PC-9 (cell line): ENCODE measurements around the gene LSM12. TPM values are rescaled to one million over a fixed set of nuclear protein-coding genes. Genes with fewer than 3 reads are reported as not detected.

Experiments
- BruUV-seq: library from RNA; stranded (reverse); fragments of 400-500 nt; replicated peaks from 2 replicates; lab custom pipeline; 2021; lab: Mats Ljungman, UMichigan
- CTCF ChIA-PET: fragments of 300-600 bp; sonication (Branson Sonifier 250); formaldehyde crosslinking; loops from one replicate; lab custom pipeline; 2022; ENCODE audit warnings: antibody characterized with exemption; lab: Charles Lee
- POLR2A ChIA-PET: fragments of 300-600 bp; sonication (Branson Sonifier 250); formaldehyde crosslinking; loops from one replicate; lab custom pipeline; 2022; ENCODE audit warnings: antibody characterized with exemption; ENCODE audit not compliant: unreplicated experiment; lab: Charles Lee
- DNase-seq, 2 experiments: peaks; one replicate each; pipeline versions ENCODE4 v3.0.0 to v3.0.0-alpha.2; 2015 to 2022; ENCODE audit warnings: mixed read lengths in 1 of 2
- H2AFZ ChIP-seq: fragments of 200-600 bp; sonication (generic); 2 replicates; pipeline ENCODE4 v1.8.1; 2017; ENCODE audit warnings: antibody characterized with exemption
- H3F3A ChIP-seq: fragments of 200-600 bp; sonication (generic); 2 replicates; pipeline ENCODE4 v1.8.1; 2017; ENCODE audit warnings: antibody characterized with exemption, mild to moderate bottlenecking, low read depth; ENCODE audit not compliant: insufficient read depth
- H3K27ac ChIP-seq: fragments of 200-600 bp; sonication (generic); 2 replicates; pipeline ENCODE4 v1.6.1; 2016; ENCODE audit warnings: mixed run types
- H3K27me3 ChIP-seq: fragments of 200-600 bp; sonication (generic); 2 replicates; pipeline ENCODE4 v1.6.1; 2016; ENCODE audit warnings: low read depth, mixed run types; ENCODE audit not compliant: insufficient read depth
- H3K36me3 ChIP-seq: fragments of 200-600 bp; sonication (generic); 2 replicates; pipeline ENCODE4 v1.6.1; 2016; ENCODE audit warnings: low read depth, mixed run types
- H3K4me1 ChIP-seq: fragments of 200-600 bp; sonication (generic); replicated peaks from 2 replicates; pipeline ENCODE4 v1.6.1; 2016; ENCODE audit warnings: mixed run types; ENCODE audit not compliant: insufficient read depth
- H3K4me2 ChIP-seq: fragments of 200-600 bp; sonication (generic); 2 replicates; pipeline ENCODE4 v1.6.1; 2017; ENCODE audit warnings: mixed run types
- H3K4me3 ChIP-seq: fragments of 200-600 bp; sonication (generic); 2 replicates; pipeline ENCODE4 v1.6.1; 2016; ENCODE audit warnings: mixed run types
- H3K79me2 ChIP-seq: fragments of 200-600 bp; sonication (generic); 2 replicates; pipeline ENCODE4 v1.6.1; 2017; ENCODE audit warnings: low read depth, mixed run types
- H3K9me2 ChIP-seq: fragments of 200-600 bp; sonication (generic); 2 replicates; pipeline ENCODE4 v1.8.1; 2017; ENCODE audit warnings: mild to moderate bottlenecking; ENCODE audit not compliant: insufficient read depth
- H3K9me3 ChIP-seq: fragments of 200-600 bp; sonication (generic); 2 replicates; pipeline ENCODE4 v1.8.1; 2016; ENCODE audit warnings: low read depth; ENCODE audit not compliant: insufficient read depth
- H4K20me1 ChIP-seq: fragments of 200-600 bp; sonication (generic); 2 replicates; pipeline ENCODE4 v1.8.1; 2017; ENCODE audit not compliant: insufficient read depth
- EZH2 ChIP-seq: fragments of 200-600 bp; sonication (generic); IDR thresholded peaks from 2 replicates; pipeline ENCODE4 v1.8.0; 2017; ENCODE audit warnings: antibody characterized with exemption, low read depth
- intact Hi-C: fragments of 100-400 bp; cut with micrococcal nuclease; formaldehyde crosslinking; loops from one replicate; pipeline ENCODE4 v1.10.0; 2022; ENCODE audit not compliant: unreplicated experiment
- total RNA-seq: library from RNA; stranded (reverse); gene quantifications from 2 replicates; pipeline ENCODE4 v1.2.3, GENCODE V29; 2021
- TF ChIP-seq, protein P1 (sequence below): fragments of 200-600 bp; sonication (generic); conservative IDR thresholded peaks from 2 replicates; pipeline ENCODE4 v1.6.1; 2017; ENCODE audit warnings: mixed run types, antibody characterized with exemption, mild to moderate bottlenecking, moderate library complexity

The LSM12 gene
- total RNA-seq, 1 experiment from 2014 or later: 62.7 TPM

DNA sequence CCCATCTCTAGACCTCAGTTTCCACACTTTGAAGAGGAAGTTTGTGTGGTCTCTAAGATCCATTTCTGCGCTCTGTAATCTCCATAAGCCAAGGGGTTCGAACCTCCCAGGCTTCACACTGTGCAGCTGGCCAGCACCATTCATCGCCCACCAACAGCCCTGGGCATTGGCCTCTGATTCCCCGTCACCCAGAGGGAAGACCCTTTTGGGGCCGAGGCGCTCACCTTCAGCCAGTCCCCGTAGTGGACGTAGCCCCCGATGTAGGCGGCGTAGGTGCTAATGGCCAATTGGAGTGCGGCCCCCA is 52.4 kb downstream of the LSM12 start:
- POLR2A ChIA-PET: no interaction called here
- BruUV-seq: no TSS peak
- CTCF ChIA-PET: no interaction called here

DNA sequence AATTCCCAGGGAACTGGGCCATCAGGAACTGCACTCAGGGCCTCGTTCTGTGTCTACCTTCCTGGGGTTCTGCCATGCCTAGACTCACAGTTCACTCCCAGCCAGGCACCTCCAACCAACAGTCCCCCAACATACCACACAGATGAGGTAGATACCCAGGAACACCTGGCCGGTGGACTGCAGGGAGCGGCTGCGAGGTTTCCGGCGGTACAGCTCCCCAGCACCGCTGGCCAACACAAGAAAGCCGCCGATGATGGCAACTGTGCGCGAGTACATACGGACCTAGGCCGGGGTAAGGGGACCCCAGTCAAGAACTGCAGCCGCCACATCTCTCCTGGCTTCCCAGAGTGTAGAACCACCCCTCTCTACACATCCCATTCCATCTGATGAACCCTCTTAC is 53.6 kb downstream of the LSM12 start:
- Histone ChIP-seq H3K36me3 (no peaks in the 10 kb centered on the region), H3K9me3 (no peaks in the 10 kb centered on the region), H3K4me1 (no peaks in the 10 kb centered on the region; the same call in 1 of the 2 replicates), H4K20me1 (no peaks in the 10 kb centered on the region), H3K27me3 (no peaks in the 10 kb centered on the region), H3K4me2 (no peak overlapping the region), H3K27ac (no peak overlapping the region), H3K79me2 (peaks cover 11% of the 10 kb centered on the region), H3K4me3 (no peak overlapping the region), H3F3A (peaks cover 7% of the 10 kb centered on the region; the same call in 1 of the 2 replicates), H2AFZ (no peak overlapping the region), H3K9me2 (no peaks in the 10 kb centered on the region)
- POLR2A ChIA-PET: no interaction called here
- CTCF ChIA-PET: no interaction called here
- intact Hi-C loops: no loop called here
- DNase-seq: no peak
- TF ChIP-seq EZH2: no peak
- TF ChIP-seq, protein P1, sequence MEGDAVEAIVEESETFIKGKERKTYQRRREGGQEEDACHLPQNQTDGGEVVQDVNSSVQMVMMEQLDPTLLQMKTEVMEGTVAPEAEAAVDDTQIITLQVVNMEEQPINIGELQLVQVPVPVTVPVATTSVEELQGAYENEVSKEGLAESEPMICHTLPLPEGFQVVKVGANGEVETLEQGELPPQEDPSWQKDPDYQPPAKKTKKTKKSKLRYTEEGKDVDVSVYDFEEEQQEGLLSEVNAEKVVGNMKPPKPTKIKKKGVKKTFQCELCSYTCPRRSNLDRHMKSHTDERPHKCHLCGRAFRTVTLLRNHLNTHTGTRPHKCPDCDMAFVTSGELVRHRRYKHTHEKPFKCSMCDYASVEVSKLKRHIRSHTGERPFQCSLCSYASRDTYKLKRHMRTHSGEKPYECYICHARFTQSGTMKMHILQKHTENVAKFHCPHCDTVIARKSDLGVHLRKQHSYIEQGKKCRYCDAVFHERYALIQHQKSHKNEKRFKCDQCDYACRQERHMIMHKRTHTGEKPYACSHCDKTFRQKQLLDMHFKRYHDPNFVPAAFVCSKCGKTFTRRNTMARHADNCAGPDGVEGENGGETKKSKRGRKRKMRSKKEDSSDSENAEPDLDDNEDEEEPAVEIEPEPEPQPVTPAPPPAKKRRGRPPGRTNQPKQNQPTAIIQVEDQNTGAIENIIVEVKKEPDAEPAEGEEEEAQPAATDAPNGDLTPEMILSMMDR: no peak
- BruUV-seq: no TSS peak

More for the DNA sequence above, 52.4 kb downstream of the LSM12 start:
- peak overlapping the region; percentile 94 for H3K4me3 ChIP-seq
- H4K20me1 ChIP-seq: no peaks in the 10 kb centered on the region
- H3K27me3 ChIP-seq: no peaks in the 10 kb centered on the region
- H3K4me2 ChIP-seq: peak overlapping the region; percentile 99
- no peaks in the 10 kb centered on the region for H3K9me2 ChIP-seq
- intact Hi-C loops: no loop called here
- H2AFZ ChIP-seq: peak overlapping the region; percentile 94
- no peaks in the 10 kb centered on the region for H3K36me3 ChIP-seq
- no peaks in the 10 kb centered on the region for H3K9me3 ChIP-seq
- DNase-seq: peak in 1 of 2 experiments; percentile 12
- peaks cover 7% of the 10 kb centered on the region; the same call in 1 of the 2 replicates for H3F3A ChIP-seq
- H3K4me1 ChIP-seq: no peaks in the 10 kb centered on the region; the same call in 1 of the 2 replicates
- H3K79me2 ChIP-seq: peaks cover 11% of the 10 kb centered on the region
- H3K27ac ChIP-seq: no peak overlapping the region
- TF ChIP-seq, protein P1: no peak
- no peak for TF ChIP-seq EZH2

- no peaks in the 10 kb centered on the region for H3K27me3 ChIP-seq
- no peak overlapping the region for H3K4me3 ChIP-seq
- BruUV-seq: no TSS peak
- peaks cover 11% of the 10 kb centered on the region for H3K79me2 ChIP-seq
- H3K4me2 ChIP-seq: no peak overlapping the region
- no peak for DNase-seq
- H3K9me3 ChIP-seq: no peaks in the 10 kb centered on the region
- H3K4me1 ChIP-seq: no peaks in the 10 kb centered on the region; the same call in 1 of the 2 replicates
- POLR2A ChIA-PET: no interaction called here
- CTCF ChIA-PET: no interaction called here
- H4K20me1 ChIP-seq: no peaks in the 10 kb centered on the region
- H3K36me3 ChIP-seq: no peaks in the 10 kb centered on the region
- H3K27ac ChIP-seq: no peak overlapping the region
- no peaks in the 10 kb centered on the region for H3K9me2 ChIP-seq
- H3F3A ChIP-seq: peaks cover 7% of the 10 kb centered on the region; the same call in 1 of the 2 replicates
- TF ChIP-seq, protein P1: no peak
- TF ChIP-seq EZH2: no peak
- H2AFZ ChIP-seq: no peak overlapping the region
- intact Hi-C loops: no loop called here
Measured at GRCh38 chr17:44012391-44012790, 54.1 kb downstream of the LSM12 start.
